Measurements from ENCODE around the gene QSOX1. TPM values are rescaled to one million over a fixed set of nuclear protein-coding genes. Genes with fewer than 3 reads are reported as not detected.

QSOX1 gene
- total RNA-seq, 4 donors from 2014 or later, result 74.9 to 184 (median 107) TPM

DNA sequence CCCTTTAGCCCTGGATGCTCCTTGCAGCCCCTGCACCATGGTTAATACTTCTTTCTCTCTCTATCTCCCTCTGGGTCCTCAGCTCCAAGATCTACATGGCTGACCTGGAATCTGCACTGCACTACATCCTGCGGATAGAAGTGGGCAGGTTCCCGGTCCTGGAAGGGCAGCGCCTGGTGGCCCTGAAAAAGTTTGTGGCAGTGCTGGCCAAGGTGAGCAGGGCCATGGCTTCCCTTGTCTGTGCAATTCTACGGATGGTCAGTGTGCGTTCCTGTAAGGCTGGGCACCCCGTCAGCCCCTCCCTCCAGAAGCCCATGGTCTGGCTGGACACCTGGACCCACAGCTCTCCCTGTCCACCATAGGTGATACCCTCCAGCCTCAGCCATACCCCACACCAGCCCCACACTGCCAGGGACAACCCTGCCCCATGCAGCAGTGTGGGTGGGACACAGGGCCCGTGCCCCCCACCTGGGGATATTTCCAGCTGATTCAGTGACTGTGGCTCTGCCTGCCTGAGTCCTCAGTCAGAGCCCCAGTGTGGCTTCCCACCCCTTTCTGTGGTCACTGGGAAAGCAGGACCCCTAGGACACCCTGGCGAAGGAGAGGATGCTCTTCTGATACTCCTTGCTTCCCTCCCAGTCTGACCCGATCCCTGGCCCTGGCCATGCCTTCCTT is 31.4 kb downstream of the QSOX1 start:
- intact Hi-C loops (cut with DNase I), result loop anchor here (10.0 kb wide), 2 partner anchors 299 to 321 kb away; no protein-coding TSS in a partner anchor
- Histone ChIP-seq H3K4me3 (no peak overlapping the region), H3K9me3 (no peaks in the 10 kb centered on the region), H3K27me3 (no peaks in the 10 kb centered on the region), H3K27ac (no peak overlapping the region), H3K4me1 (no peaks in the 10 kb centered on the region), H3K36me3 (peaks cover 15 to 100% (median 23%) of the 10 kb centered on the region in 3 donors)
- DNase-seq, result no peak
- no peak for TF ChIP-seq POLR2A (IDR thresholded peaks at IDR 0.05)
- TF ChIP-seq, protein P1, sequence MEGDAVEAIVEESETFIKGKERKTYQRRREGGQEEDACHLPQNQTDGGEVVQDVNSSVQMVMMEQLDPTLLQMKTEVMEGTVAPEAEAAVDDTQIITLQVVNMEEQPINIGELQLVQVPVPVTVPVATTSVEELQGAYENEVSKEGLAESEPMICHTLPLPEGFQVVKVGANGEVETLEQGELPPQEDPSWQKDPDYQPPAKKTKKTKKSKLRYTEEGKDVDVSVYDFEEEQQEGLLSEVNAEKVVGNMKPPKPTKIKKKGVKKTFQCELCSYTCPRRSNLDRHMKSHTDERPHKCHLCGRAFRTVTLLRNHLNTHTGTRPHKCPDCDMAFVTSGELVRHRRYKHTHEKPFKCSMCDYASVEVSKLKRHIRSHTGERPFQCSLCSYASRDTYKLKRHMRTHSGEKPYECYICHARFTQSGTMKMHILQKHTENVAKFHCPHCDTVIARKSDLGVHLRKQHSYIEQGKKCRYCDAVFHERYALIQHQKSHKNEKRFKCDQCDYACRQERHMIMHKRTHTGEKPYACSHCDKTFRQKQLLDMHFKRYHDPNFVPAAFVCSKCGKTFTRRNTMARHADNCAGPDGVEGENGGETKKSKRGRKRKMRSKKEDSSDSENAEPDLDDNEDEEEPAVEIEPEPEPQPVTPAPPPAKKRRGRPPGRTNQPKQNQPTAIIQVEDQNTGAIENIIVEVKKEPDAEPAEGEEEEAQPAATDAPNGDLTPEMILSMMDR (IDR thresholded peaks at IDR 0.05), result no peak
- WGBS, 2 donors, result 80 to 91% methylated on average over 3 to 6 of the region's 9 CpGs

DNA sequence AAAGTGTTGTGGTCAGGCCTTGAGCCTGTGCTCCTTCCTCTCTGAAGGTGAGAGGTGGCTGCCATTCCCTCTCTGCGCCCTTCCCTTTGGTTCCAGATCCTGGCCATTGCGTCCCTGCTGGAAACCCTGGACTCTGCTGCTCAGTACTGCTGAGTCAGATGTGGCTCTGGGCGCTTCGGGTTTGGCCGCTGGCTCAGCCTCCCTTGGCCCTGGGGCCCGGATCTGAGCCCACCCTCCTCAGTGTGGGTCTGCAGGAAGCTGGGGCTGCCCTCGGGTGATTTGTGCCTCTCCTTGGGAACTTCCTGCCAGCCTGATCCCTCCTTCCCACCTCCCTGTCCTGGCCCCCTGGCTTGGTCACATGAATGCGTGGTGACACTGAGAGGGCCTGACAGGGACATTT is 32.2 kb downstream of the QSOX1 start:
- WGBS, 2 donors, result no CpG with 5 or more reads among the region's 8 CpGs
- Histone ChIP-seq H3K9me3 (no peaks in the 10 kb centered on the region), H3K4me1 (no peaks in the 10 kb centered on the region), H3K4me3 (no peak overlapping the region), H3K27me3 (no peaks in the 10 kb centered on the region), H3K36me3 (peaks cover 15 to 100% (median 26%) of the 10 kb centered on the region in 3 donors), H3K27ac (no peak overlapping the region)
- intact Hi-C loops (cut with DNase I), result loop anchor here (10.0 kb wide), 2 partner anchors 298 to 322 kb away; no protein-coding TSS in a partner anchor
- no peak for DNase-seq
- TF ChIP-seq, protein P1 (IDR thresholded peaks at IDR 0.05), result no peak
- TF ChIP-seq POLR2A (IDR thresholded peaks at IDR 0.05), result no peak

DNA sequence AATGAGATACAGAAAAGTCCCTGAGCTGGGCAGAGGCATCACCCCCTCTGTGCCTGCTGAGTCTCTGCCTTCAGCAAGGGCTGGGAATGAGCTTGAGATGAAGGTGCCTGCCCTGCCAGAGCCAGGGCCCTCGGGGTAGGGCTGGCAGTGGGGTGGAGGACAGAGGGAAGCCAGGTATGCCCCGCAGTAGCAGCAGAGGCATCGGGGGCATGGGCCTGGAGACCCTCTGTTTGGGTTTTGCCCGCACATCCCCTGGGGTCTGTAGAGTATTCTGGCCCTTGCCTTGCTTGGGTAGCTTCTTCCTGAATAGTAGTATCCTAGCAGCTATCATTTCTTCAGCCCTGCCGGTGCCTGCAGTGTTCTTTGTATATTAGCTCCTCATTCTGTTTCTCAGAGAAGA is 33.0 kb downstream of the QSOX1 start:
- Histone ChIP-seq H3K4me1 (no peaks in the 10 kb centered on the region), H3K4me3 (no peak overlapping the region), H3K27me3 (no peaks in the 10 kb centered on the region), H3K9me3 (no peaks in the 10 kb centered on the region), H3K36me3 (peaks cover 9 to 100% (median 26%) of the 10 kb centered on the region in 3 donors), H3K27ac (no peak overlapping the region)
- no peak for TF ChIP-seq POLR2A (IDR thresholded peaks at IDR 0.05)
- TF ChIP-seq, protein P1 (IDR thresholded peaks at IDR 0.05), result no peak
- WGBS, 2 donors, result 96 to 100% methylated on average over 2 to 4 of the region's 5 CpGs
- no peak for DNase-seq
- intact Hi-C loops (cut with DNase I), result loop anchor here (10.0 kb wide), 2 partner anchors 297 to 323 kb away; no protein-coding TSS in a partner anchor

- Histone ChIP-seq H3K27me3 (no peaks in the 10 kb centered on the region), H3K36me3 (peaks cover 5 to 100% (median 26%) of the 10 kb centered on the region in 3 donors), H3K27ac (no peak overlapping the region), H3K9me3 (no peaks in the 10 kb centered on the region), H3K4me3 (no peak overlapping the region), H3K4me1 (no peaks in the 10 kb centered on the region)
- DNase-seq, result no peak
- 50 to 80% methylated on average over 2 of the region's 8 CpGs for WGBS, 2 donors
- intact Hi-C loops (cut with DNase I), result loop anchor here (10.0 kb wide), 2 partner anchors 297 to 323 kb away; no protein-coding TSS in a partner anchor
- TF ChIP-seq, protein P1 (IDR thresholded peaks at IDR 0.05), result peak in 5 of 6 experiments; percentile 44 to 70 (median 50)
- TF ChIP-seq POLR2A (IDR thresholded peaks at IDR 0.05), result no peak
Measured at GRCh38 chr1:180188091-180188506, 33.4 kb downstream of the QSOX1 start.

DNA sequence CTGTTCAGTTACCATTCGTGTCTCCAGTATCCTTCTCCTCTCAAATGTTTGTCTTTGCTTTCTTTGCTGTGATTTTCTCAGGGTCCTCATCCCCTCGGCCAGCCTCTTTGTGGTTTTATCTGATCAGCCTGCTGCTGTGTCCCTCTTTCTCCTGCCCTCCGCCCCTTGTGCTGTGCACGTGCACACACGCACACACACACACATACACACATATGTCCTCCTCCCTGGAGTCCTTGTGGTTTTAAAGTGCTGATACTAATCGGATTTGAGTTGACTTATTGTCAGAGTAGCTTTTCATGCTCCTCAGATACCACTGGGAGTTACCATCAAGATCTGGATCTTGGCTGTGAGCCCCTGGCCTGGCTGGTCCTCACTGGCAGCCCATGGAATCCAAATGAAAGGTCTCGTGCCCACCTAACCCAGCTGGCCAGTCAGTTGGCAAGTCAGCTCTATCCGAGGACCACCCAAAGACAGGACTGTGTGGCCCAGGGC is 34.1 kb downstream of the QSOX1 start:
- H3K4me3 ChIP-seq, result no peak overlapping the region
- intact Hi-C loops (cut with DNase I), result loop anchor here (10.0 kb wide), 2 partner anchors 296 to 324 kb away; no protein-coding TSS in a partner anchor
- TF ChIP-seq POLR2A (IDR thresholded peaks at IDR 0.05), result no peak
- TF ChIP-seq, protein P1 (IDR thresholded peaks at IDR 0.05), result no peak

More for the DNA sequence above, 34.1 kb downstream of the QSOX1 start:
- H3K36me3 ChIP-seq, result peaks cover 5 to 100% (median 26%) of the 10 kb centered on the region in 3 donors
- H3K9me3 ChIP-seq, result no peaks in the 10 kb centered on the region
- no peaks in the 10 kb centered on the region for H3K27me3 ChIP-seq
- no peak overlapping the region for H3K27ac ChIP-seq
- no peaks in the 10 kb centered on the region for H3K4me1 ChIP-seq
- DNase-seq, result no peak
- WGBS, 2 donors, result 86 to 88% methylated on average over 6 to 8 of the region's 8 CpGs
